ENCODE measurements around the gene SLC39A11.
"Not testable (repeated sequence)": the region's sequence is repeated elsewhere in the genome, so short reads cannot be mapped to it uniquely, and the experiment has no call there.

SLC39A11 gene

GRCh38 chr17:72811976-72812687, 280.4 kb downstream of the SLC39A11 start:
- DNase-seq, result no peak

GRCh38 chr17:72810991-72811508, 281.4 kb downstream of the SLC39A11 start:
- no peak for DNase-seq

DNA sequence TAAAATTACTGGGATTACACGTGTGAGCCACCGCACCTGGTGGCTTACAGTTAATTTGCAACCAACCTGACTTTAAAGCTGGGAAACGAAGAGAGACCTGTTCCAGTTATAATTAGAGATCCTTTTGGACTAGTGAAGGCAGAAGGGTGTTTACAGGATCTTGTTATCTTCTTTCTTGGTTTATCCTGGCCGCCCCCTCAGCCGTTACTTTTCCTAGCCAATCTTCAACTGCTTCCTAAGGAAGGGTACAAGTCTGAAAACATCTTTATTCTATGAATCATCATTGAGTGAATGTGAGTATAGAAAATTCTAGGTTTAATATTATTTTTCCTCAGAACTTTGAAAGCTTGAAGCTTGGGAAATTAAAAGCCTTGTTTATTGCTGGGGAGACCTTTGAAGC, 286.5 kb downstream of the SLC39A11 start:
- no peak for DNase-seq

DNA sequence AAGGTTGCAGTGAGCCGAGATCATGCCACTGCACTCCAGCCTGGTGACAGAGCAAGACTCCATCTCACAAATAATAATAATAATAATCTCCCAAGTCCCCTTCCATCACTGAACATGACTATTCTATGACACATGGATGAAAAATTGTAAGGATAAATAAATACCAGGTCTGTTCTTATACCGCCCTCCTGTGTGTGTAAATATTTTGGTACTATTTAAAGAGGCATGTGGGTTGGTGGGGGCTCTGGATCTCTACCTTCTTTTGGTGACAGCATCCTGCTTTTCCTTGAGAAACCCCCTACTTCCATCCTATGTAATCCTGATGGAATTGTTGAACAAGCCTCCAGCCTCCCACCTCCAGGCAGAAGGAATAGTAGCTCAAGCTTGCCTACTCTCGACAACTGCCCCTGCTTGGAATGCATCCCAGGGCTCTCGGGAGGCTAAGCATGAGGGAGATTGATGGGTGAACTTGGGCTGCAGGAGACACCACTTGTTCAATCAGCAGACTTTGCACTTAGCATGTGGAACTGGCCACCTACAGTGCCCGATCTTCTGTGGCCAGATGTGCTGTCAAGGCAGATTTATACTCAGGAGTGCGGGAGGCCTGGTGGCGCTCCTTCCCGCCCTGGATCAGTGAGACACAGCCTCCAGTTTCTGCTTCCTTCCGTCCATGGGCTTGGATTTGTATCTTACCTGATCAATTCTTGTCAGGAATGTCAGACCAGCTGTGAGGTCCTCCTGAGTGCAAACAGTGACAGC, 287.4 kb downstream of the SLC39A11 start:
- no peak for DNase-seq

DNA sequence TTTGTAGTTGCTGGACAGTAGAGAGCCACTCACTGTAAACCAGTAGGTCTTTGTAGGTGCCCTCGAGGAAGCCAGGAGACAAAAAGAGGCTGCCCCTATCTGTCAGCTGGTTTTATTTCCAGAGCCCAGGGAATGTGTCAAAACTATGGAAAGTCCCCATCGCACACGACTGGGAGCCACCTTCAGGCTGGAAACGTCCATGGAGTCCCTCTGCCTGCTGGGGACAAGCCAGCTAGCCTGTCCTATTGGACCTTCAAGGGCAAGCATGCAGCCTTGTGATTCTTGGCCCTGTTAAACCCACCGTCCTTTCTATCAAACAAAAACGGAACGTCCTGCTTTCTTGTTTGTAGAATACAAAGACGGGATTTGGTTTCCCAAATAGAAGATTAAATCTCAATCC, 289.8 kb downstream of the SLC39A11 start:
- no peak for DNase-seq

- DNase-seq, result no peak
Measured at GRCh38 chr17:72797142-72797541, 295.3 kb downstream of the SLC39A11 start.

DNA sequence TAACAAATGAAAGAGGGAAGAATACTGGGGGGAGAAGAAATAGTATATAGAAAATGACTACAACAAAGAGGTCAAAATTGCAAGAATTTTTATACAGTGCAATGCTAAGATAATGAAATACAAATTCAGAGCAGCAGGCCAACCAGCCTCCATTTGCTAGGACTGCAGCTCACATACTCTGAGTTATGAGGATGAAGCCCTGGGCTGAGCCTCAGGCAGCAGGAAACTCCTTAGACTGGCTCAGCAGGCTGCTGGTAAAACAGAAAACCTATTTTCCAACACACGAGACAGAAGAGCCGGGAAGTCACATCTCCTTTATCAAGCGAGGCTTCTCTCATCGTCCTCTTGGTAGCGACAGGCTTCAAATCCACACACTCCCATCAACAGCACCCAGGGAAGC, 296.5 kb downstream of the SLC39A11 start:
- no peak for DNase-seq

DNA sequence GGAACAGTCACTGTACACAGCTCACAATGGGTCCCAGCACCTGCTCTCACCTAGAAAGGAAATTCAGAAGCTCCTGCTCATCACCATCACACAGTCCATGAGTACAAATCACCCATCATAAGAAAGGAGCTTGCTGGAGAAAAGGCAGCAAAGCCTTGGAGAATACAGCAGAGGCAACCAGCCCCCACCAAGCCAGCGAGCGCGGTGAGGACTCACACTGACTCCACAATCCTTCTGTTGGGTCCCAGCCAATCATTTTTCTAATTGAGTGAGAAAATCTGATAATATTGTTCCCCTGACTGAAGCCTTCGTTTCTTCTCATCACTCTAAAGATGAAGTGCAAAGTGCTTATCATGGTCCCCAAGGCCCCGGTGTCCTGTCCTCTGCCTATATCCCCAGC, 298.3 kb downstream of the SLC39A11 start:
- DNase-seq, result no peak

DNA sequence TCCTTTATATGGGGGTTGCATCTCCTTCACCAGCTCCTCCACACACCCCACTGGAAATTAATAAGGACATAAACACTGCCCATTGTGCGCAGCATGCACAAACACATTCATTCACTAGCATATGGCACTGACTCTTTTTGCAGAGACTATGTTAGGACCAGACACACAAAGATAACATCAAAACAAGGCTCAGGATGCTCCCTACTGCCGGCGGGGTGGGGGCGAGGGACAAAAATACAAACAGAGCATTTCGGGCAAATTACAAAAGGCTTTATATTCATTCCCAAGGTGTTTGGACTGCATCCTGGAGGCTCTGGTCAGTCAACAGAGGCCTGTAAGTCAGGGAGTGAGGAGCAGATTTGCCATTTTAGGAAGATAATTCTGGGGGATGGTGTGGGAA, 299.7 kb downstream of the SLC39A11 start:
- DNase-seq, result no peak

- no peak for DNase-seq
Measured at GRCh38 chr17:72790190-72790589, 302.3 kb downstream of the SLC39A11 start.

GRCh38 chr17:72789711-72790110, 302.8 kb downstream of the SLC39A11 start:
- DNase-seq, result no peak

DNA sequence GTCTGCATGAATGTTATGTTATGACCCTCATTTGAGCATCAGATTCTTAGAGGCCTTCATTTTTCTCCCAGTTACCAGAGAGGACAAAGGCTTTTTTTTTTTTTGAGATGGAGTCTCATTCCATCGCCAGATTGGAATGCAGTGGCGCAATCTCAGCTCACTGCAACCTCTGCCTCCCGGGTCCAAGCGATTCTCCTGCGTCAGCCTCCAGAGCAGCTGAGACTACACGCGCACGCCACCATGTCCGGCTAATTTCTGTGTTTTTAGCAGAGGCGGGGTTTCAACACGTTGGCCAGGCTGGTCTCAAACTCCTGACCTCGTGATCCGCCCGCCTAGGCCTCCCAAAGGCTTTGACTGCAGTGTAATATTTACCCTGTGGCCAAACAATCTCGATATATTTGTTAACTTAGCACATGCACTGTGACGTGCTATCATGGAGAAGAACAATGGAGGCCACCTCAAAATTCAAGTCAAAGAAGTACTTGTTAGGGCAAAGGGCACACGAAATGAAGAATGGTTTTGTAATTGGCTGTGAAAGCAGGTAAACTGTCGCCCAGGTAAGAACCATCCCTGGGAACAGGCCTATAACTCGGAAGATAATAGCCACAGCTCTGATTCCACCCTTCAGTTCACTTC, 303.4 kb downstream of the SLC39A11 start:
- DNase-seq, result no peak

GRCh38 chr17:72786209-72786608, 306.3 kb downstream of the SLC39A11 start:
- DNase-seq, result no peak

DNA sequence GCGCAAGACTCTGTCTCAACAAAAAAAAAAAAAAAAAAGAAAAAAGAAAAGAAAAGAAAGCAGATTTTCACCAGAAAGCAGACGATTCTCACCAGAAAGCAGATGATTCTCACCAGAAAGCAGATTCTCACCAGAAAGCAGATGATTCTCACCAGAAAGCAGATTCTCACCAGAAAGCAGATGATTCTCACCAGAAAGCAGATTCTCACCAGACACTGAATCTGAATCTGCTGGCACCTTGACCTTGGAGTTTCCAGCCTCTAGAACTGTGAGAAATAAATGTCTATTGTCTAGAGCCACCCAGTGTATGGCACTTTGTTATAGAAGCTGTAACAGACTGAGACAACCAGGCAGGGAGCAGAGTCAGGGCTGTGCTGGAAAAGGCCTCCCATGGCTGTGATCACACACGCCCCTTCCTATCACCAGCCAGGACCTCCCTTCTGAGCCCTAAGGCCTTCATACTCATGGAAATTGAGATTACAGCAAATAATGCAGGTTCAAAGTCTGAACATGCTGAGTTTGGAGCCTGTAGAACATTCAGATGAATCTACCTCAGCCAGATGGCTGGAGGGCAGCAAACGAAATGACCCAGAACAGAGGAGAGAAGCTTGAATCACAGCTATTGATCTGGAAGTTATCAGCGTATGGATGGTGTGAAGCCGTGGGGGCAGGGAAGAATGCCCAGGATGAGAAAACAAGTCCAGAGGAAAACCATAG, 309.3 kb downstream of the SLC39A11 start:
- no peak for DNase-seq

DNA sequence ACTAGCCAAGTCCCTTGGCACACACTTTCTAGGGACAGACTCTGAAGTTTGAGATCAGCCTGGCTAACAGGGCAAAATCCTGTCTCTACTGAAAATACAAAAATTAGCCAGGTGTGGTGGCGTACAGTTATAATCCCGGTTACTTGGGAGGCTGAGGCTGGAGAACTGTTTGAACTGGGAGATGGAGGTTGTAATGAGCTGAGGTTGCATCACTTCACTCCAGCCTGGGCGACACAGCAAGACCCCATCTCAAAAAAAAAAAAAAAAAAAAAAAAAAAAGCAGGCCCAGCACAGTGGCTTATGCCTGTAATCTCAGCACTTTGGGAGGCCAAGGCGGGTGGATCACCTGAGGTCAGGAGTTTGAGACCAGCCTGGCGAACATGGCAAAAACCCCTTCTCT, 310.1 kb downstream of the SLC39A11 start:
- not testable (repeated sequence) for DNase-seq

DNA sequence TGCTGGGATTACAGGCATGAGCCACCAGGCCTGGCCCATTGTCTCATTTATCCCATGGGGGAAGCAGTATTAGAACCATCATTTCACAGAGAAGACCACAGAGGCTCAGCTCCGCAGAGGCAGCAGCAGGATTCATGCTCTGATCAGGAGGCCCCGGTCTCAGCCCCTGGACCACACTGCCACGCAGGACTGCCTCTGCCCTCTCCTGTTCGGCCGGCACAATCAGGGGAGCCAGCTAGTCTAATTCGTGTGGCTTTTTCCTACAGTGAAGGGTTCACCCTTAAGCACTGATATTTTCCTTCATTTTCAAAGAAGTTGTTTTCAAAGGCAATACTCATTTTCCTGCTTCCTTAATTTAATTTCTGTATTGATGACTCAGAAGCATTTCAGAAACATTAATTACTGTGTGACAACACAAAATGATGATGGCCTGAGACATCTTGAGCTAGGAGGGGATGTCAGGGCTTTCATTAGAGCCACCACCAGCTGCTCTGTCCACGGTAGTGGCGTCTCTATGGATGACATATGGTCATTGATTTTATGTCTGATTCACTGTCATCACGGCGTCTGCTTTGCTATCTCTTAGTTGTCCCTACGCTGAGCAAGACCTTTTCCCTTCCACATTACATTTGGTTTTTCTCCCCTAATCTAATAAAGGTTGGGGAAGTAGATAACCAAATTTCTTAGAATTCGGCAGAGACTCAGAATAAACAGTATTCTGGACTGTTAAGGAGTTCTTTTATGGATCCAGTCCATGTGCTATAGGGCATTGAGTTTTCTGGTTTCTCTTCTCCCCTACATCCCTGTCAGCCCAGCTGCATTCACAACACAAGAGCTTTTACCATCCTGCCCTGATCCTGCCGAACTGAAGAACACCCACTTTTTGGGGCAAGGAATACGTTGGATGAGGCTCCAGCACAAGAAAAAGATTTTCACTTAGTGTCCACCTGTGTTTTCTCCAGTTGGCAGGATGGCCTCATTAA, 314.0 kb downstream of the SLC39A11 start:
- no peak for DNase-seq

GRCh38 chr17:72775919-72776318, 316.6 kb downstream of the SLC39A11 start:
- no peak for DNase-seq

- DNase-seq, result no peak
Measured at GRCh38 chr17:72775237-72775636, 317.3 kb downstream of the SLC39A11 start.

- DNase-seq, result no peak
Measured at GRCh38 chr17:72774236-72774635, 318.3 kb downstream of the SLC39A11 start.

DNA sequence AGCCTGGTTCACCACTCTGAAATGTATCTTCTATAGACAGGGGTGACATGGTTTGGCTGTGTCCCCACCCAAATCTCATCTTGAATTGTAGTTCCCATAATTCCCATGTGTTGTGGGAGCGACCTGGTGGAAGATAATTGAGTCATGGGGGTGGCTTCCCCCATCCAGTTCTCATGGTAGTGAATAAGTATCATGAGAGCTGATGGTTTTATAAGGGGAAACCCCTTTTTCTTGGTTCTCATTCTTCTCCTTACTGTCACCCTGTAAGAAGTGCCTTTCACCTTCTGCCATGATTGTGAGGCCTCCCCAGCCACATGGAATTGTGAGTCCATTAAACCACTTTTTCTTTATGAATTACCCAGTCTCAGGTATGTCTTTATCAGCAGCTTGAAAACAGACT, 319.3 kb downstream of the SLC39A11 start:
- not testable (repeated sequence) for DNase-seq

GRCh38 chr17:72772331-72772821, 320.1 kb downstream of the SLC39A11 start:
- DNase-seq, result peak; percentile 46

DNA sequence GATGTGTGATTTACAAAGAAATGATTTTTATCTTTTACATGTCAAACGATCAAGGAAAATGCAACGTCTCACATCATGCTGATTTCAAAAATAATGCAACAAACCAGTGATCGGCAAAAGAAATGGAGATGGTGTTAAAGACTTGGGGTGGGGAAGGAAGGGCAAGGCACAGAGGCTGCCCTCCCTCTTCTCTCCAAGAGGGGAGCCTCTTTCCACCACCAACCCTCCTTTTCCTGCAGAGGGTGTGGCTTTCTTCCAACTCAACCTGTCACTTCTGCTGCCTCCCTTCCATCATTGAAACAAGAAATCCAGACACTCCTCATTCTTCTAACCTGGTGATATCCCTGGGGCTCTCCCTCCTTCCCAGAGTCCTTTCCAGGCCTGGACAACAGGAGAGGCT, 320.8 kb downstream of the SLC39A11 start:
- DNase-seq, result no peak
